Loucy (cell line): Measurements from ENCODE around the gene ADAMTS14.

Experiments
- CTCF ChIP-seq: fragments of 200-600 bp; sonication (generic); conservative IDR thresholded peaks from 2 replicates; pipeline ENCODE4 v1.5.1; 2014; ENCODE audit warnings: mild to moderate bottlenecking, antibody characterized with exemption, low read length
- EZH2phosphoT487 ChIP-seq: fragments of 200-600 bp; IDR thresholded peaks from 2 replicates; pipeline ENCODE4 v1.6.1; 2018; ENCODE audit warnings: antibody characterized with exemption, mild to moderate bottlenecking, moderate library complexity, borderline replicate concordance

- peak; percentile 52 for TF ChIP-seq CTCF
- no peak for TF ChIP-seq EZH2phosphoT487
Measured at GRCh38 chr10:70761031-70761601, 88.8 kb downstream of the ADAMTS14 start.
